ENCODE results near the gene DHX57.

The DHX57 gene

DNA sequence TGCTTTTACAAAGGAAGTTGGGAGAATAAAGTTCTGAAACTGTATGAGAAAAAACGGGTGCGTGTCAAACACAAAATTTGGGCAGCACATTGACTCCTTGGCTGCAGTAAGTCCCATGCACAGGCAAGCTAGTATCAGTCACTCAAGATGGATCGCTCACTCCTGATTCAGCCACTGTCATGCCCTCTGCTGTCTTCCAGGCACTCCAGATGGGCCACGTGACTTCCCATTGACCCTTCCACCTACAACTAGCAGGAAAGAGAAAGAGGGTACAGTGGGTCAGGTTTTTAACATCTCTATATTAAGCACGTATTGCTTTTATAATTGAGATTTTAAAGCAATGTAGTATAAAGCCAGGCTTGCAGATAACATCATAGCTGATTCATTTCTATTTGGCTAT lies 22.5 kb upstream of the DHX57 start:
- H3K4me3 ChIP-seq (ENCODE audit: low read depth in 1 of 2, low read length in 2 of 2) = no peak overlapping the region
- no peaks in the 10 kb centered on the region for H3K4me1 ChIP-seq (ENCODE audit: insufficient read depth, low read length)
- H3K27ac ChIP-seq (ENCODE audit: low read depth, low read length) = no peak overlapping the region
- H3K9ac ChIP-seq (ENCODE audit: low read length) = no peak overlapping the region
- H3K9me3 ChIP-seq (ENCODE audit: low read length) = no peaks in the 10 kb centered on the region
- no peaks in the 10 kb centered on the region for H3K27me3 ChIP-seq (ENCODE audit: control insufficient read depth in 1 of 2, insufficient read depth in 2 of 2, low read length in 2 of 2)
- H3K36me3 ChIP-seq (ENCODE audit: insufficient read depth, low read length) = no peaks in the 10 kb centered on the region

GRCh38 chr2:38892819-38893218 lies 17.1 kb upstream of the DHX57 start:
- Histone ChIP-seq H3K27me3 (ENCODE audit: control insufficient read depth in 1 of 2, insufficient read depth in 2 of 2, low read length in 2 of 2) (no peaks in the 10 kb centered on the region), H3K36me3 (ENCODE audit: insufficient read depth, low read length) (no peaks in the 10 kb centered on the region), H3K27ac (ENCODE audit: low read depth, low read length) (no peak overlapping the region), H3K4me3 (ENCODE audit: low read depth in 1 of 2, low read length in 2 of 2) (no peak overlapping the region), H3K9ac (ENCODE audit: low read length) (no peak overlapping the region), H3K9me3 (ENCODE audit: low read length) (no peaks in the 10 kb centered on the region), H3K4me1 (ENCODE audit: insufficient read depth, low read length) (no peaks in the 10 kb centered on the region)

DNA sequence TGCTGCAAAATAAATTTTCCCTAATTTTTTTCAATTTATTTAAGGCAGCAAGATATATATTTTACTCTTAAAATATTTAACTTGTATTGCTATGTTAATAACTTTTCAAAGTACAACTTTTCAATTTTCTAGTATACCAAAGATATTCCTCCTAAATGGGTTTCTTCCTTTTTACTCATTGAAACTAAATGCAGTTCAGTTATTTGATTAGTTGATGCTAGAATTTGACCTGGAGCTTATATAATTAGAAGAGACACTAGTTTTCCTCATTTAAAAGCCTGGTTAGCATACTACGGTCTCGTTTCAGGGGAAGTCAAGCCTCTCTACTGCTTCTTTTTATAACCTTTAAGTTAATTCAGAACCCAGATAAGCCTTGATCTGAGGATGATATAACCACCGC lies 13.8 kb upstream of the DHX57 start, which contains the start of gene ARHGEF33:
Gene ARHGEF33 (plus strand): TSS at position 301 of the 400 bp plus-strand sequence. CDS start 29,573 bp downstream, outside the sequence.
- Histone ChIP-seq H3K9ac (ENCODE audit: low read length) (no peak within 1 kb of the TSS), H3K4me1 (ENCODE audit: insufficient read depth, low read length) (no peaks in the 10 kb centered on the region), H3K4me3 (ENCODE audit: low read depth in 1 of 2, low read length in 2 of 2) (no peak within 1 kb of the TSS), H3K9me3 (ENCODE audit: low read length) (no peaks in the 10 kb centered on the region), H3K27me3 (ENCODE audit: control insufficient read depth in 1 of 2, insufficient read depth in 2 of 2, low read length in 2 of 2) (no peaks in the 10 kb centered on the region), H3K27ac (ENCODE audit: low read depth, low read length) (no peak within 1 kb of the TSS), H3K36me3 (ENCODE audit: insufficient read depth, low read length) (no peaks in the 10 kb centered on the region)

GRCh38 chr2:38889045-38889444 lies 13.3 kb upstream of the DHX57 start:
- Histone ChIP-seq H3K9me3 (ENCODE audit: low read length) (no peaks in the 10 kb centered on the region), H3K4me3 (ENCODE audit: low read depth in 1 of 2, low read length in 2 of 2) (no peak overlapping the region), H3K4me1 (ENCODE audit: insufficient read depth, low read length) (no peaks in the 10 kb centered on the region), H3K27ac (ENCODE audit: low read depth, low read length) (no peak overlapping the region), H3K27me3 (ENCODE audit: control insufficient read depth in 1 of 2, insufficient read depth in 2 of 2, low read length in 2 of 2) (no peaks in the 10 kb centered on the region), H3K9ac (ENCODE audit: low read length) (no peak overlapping the region), H3K36me3 (ENCODE audit: insufficient read depth, low read length) (no peaks in the 10 kb centered on the region)

DNA sequence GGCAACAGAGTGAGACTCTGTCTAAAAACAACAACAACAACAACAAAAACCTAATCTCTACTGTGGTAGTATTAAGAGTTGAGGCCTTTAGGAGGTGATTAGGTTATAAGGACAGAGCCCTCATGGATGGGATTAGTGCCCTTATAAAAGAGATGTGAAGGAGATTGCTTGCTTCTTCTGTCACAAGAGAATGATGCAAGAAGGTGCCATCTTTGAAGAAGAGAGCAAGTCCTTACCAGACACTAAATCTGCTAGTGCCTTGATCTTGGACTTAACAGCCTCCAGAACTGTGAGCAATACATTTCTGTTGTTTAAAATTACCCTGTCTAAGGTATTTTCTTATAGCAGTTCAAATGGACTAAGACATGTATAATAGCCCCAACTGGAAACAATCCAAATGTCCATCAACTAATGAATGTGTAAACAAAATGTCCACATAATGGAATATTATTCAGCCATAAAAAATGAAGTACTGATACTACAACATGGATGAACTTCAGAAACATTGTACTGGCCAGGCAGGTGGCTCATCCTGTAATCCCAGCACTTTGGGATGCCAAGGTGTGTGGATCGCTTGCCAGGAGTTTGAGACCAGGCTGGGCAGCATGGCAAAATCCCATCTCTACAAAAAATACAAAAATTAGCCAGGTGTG lies 12.3 kb upstream of the DHX57 start:
- no peak overlapping the region for H3K27ac ChIP-seq (ENCODE audit: low read depth, low read length)
- no peak overlapping the region for H3K9ac ChIP-seq (ENCODE audit: low read length)
- H3K27me3 ChIP-seq (ENCODE audit: control insufficient read depth in 1 of 2, insufficient read depth in 2 of 2, low read length in 2 of 2) = no peaks in the 10 kb centered on the region
- no peaks in the 10 kb centered on the region for H3K4me1 ChIP-seq (ENCODE audit: insufficient read depth, low read length)
- no peaks in the 10 kb centered on the region for H3K9me3 ChIP-seq (ENCODE audit: low read length)
- H3K36me3 ChIP-seq (ENCODE audit: insufficient read depth, low read length) = no peaks in the 10 kb centered on the region
- H3K4me3 ChIP-seq (ENCODE audit: low read depth in 1 of 2, low read length in 2 of 2) = no peak overlapping the region

DNA sequence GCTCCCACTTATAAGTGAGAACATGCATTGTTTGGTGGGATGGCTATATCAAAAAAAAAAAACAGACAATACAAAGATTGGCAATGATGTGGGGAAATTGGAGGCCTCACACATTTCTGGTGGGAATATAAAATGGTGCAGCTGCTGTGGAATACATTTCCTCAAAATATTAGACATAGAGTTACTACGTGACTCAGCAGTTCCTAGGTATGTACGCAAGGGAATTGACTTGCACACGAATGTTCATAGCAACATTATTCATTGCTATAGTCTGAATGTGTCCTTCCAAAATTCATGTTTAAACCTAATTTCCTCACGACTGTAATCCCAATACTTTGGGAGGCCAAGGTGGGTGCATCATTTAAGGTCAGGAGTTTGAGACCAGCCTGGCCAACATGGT lies 11.6 kb upstream of the DHX57 start:
- H3K27me3 ChIP-seq (ENCODE audit: control insufficient read depth in 1 of 2, insufficient read depth in 2 of 2, low read length in 2 of 2) = no peaks in the 10 kb centered on the region
- no peak overlapping the region for H3K4me3 ChIP-seq (ENCODE audit: low read depth in 1 of 2, low read length in 2 of 2)
- H3K27ac ChIP-seq (ENCODE audit: low read depth, low read length) = no peak overlapping the region
- H3K4me1 ChIP-seq (ENCODE audit: insufficient read depth, low read length) = no peaks in the 10 kb centered on the region
- no peaks in the 10 kb centered on the region for H3K9me3 ChIP-seq (ENCODE audit: low read length)
- no peak overlapping the region for H3K9ac ChIP-seq (ENCODE audit: low read length)
- no peaks in the 10 kb centered on the region for H3K36me3 ChIP-seq (ENCODE audit: insufficient read depth, low read length)

DNA sequence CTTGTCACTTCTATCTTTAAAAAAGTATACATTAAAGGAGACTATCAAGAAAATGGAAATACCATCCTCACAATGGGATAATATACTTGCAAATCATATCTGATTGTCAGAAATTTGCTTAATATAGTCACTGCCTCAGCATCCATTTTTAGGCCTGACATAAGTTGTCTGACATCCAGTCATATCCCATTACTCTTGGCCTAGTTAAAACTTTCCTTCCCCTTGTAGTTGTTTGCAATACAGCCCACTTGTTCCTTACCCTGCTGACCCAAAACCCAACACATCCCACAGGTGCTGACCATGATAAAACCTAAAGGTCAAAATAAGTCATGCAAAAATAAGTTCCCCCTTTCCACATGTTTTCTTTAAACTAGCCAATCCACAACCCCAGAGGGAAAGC lies 10.3 kb upstream of the DHX57 start:
- Histone ChIP-seq H3K27me3 (ENCODE audit: control insufficient read depth in 1 of 2, insufficient read depth in 2 of 2, low read length in 2 of 2) (no peaks in the 10 kb centered on the region), H3K4me1 (ENCODE audit: insufficient read depth, low read length) (no peaks in the 10 kb centered on the region), H3K27ac (ENCODE audit: low read depth, low read length) (no peak overlapping the region), H3K4me3 (ENCODE audit: low read depth in 1 of 2, low read length in 2 of 2) (no peak overlapping the region), H3K36me3 (ENCODE audit: insufficient read depth, low read length) (peaks cover 2% of the 10 kb centered on the region), H3K9me3 (ENCODE audit: low read length) (no peaks in the 10 kb centered on the region), H3K9ac (ENCODE audit: low read length) (no peak overlapping the region)

GRCh38 chr2:38876407-38876806 lies 673 bp upstream of the DHX57 start:
- H3K27me3 ChIP-seq (ENCODE audit: control insufficient read depth in 1 of 2, insufficient read depth in 2 of 2, low read length in 2 of 2) = no peaks in the 10 kb centered on the region
- H3K4me3 ChIP-seq (ENCODE audit: low read depth in 1 of 2, low read length in 2 of 2) = peak overlapping the region; percentile 48 to 97
- H3K4me1 ChIP-seq (ENCODE audit: insufficient read depth, low read length) = peaks cover 13% of the 10 kb centered on the region
- no peaks in the 10 kb centered on the region for H3K9me3 ChIP-seq (ENCODE audit: low read length)
- H3K9ac ChIP-seq (ENCODE audit: low read length) = peak overlapping the region; percentile 70
- H3K36me3 ChIP-seq (ENCODE audit: insufficient read depth, low read length) = peaks cover 5% of the 10 kb centered on the region
- no peak overlapping the region for H3K27ac ChIP-seq (ENCODE audit: low read depth, low read length)

DNA sequence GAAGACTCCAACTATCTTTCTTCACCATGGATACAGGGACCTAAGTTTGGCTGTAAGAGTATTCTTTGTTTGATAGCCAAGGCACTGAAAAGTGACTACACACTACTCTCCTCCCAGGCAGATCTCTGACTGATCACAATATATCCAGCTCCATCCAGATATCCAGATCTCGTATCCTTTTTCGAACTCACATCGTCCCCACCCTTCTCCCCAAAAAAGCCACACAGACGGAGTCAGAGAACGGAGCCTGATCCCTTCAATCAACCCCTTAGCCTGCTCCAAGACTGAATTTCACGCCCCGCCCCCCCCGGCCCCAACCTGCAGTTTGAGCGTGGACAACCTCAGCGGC lies 533 bp downstream of the DHX57 start:
- Histone ChIP-seq H3K4me3 (ENCODE audit: low read depth in 1 of 2, low read length in 2 of 2) (peak overlapping the region; percentile 48 to 97), H3K4me1 (ENCODE audit: insufficient read depth, low read length) (peaks cover 13% of the 10 kb centered on the region), H3K9ac (ENCODE audit: low read length) (peak overlapping the region; percentile 64), H3K27ac (ENCODE audit: low read depth, low read length) (peak overlapping the region; percentile 68), H3K27me3 (ENCODE audit: control insufficient read depth in 1 of 2, insufficient read depth in 2 of 2, low read length in 2 of 2) (no peaks in the 10 kb centered on the region), H3K36me3 (ENCODE audit: insufficient read depth, low read length) (no peaks in the 10 kb centered on the region), H3K9me3 (ENCODE audit: low read length) (no peaks in the 10 kb centered on the region)

GRCh38 chr2:38873763-38874162 lies 2.0 kb downstream of the DHX57 start:
- H3K27ac ChIP-seq (ENCODE audit: low read depth, low read length) = no peak overlapping the region
- no peak overlapping the region for H3K9ac ChIP-seq (ENCODE audit: low read length)
- no peaks in the 10 kb centered on the region for H3K36me3 ChIP-seq (ENCODE audit: insufficient read depth, low read length)
- H3K27me3 ChIP-seq (ENCODE audit: control insufficient read depth in 1 of 2, insufficient read depth in 2 of 2, low read length in 2 of 2) = no peaks in the 10 kb centered on the region
- no peak overlapping the region for H3K4me3 ChIP-seq (ENCODE audit: low read depth in 1 of 2, low read length in 2 of 2)
- H3K4me1 ChIP-seq (ENCODE audit: insufficient read depth, low read length) = peaks cover 13% of the 10 kb centered on the region
- H3K9me3 ChIP-seq (ENCODE audit: low read length) = no peaks in the 10 kb centered on the region

GRCh38 chr2:38871432-38871831 lies 4.3 kb downstream of the DHX57 start:
- Histone ChIP-seq H3K9ac (ENCODE audit: low read length) (no peak overlapping the region), H3K27ac (ENCODE audit: low read depth, low read length) (no peak overlapping the region), H3K4me3 (ENCODE audit: low read depth in 1 of 2, low read length in 2 of 2) (no peak overlapping the region), H3K36me3 (ENCODE audit: insufficient read depth, low read length) (peaks cover 9% of the 10 kb centered on the region), H3K27me3 (ENCODE audit: control insufficient read depth in 1 of 2, insufficient read depth in 2 of 2, low read length in 2 of 2) (no peaks in the 10 kb centered on the region), H3K9me3 (ENCODE audit: low read length) (no peaks in the 10 kb centered on the region), H3K4me1 (ENCODE audit: insufficient read depth, low read length) (peaks cover 8% of the 10 kb centered on the region)

DNA sequence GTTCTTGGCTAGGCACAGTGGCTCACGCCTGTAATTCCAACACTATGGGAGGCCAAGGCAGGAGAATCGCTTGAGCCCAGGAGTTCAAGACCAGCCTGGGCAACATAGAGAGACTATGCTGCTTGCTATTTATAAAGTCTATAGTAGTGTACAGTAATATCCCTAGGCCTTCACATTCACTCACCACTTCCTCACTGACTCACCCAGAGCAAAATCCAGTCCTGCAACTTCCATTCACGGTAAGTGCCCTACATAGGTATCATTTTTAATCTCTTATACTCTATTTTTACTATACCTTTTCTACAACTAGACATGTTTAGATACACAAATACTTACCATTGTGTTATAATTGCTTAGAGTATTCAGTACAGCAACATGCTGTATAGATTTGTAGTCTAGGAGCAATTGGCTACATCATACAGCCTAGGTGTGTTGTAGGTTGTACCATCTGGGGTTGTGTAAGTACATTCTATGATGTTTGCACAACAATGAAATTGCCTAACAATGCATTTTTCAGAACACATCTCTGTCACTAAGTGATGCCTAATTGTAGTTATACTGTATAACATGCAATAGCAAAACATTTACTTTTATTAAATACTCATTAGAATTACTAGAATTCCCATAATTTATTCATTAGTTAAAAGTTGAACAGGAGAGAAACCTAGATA lies 8.8 kb downstream of the DHX57 start:
- Histone ChIP-seq H3K36me3 (ENCODE audit: insufficient read depth, low read length) (peaks cover 24% of the 10 kb centered on the region), H3K9me3 (ENCODE audit: low read length) (no peaks in the 10 kb centered on the region), H3K27ac (ENCODE audit: low read depth, low read length) (no peak overlapping the region), H3K4me1 (ENCODE audit: insufficient read depth, low read length) (no peaks in the 10 kb centered on the region), H3K4me3 (ENCODE audit: low read depth in 1 of 2, low read length in 2 of 2) (no peak overlapping the region), H3K27me3 (ENCODE audit: control insufficient read depth in 1 of 2, insufficient read depth in 2 of 2, low read length in 2 of 2) (no peaks in the 10 kb centered on the region), H3K9ac (ENCODE audit: low read length) (no peak overlapping the region)
